NB4 (cell line): ENCODE data around the gene NUTF2.

Experiments used
- DNase-seq: peaks from one replicate; pipeline ENCODE4 v3.0.0; 2010; ENCODE audit warnings: low read depth
- H3K4me3 ChIP-seq: one replicate; pipeline ENCODE4 v1.5.1; 2011; ENCODE audit warnings: mild to moderate bottlenecking, low read depth, low read length, moderate library complexity
- CTCF ChIP-seq: IDR thresholded peaks from one replicate; pipeline ENCODE4 v1.5.1; 2012; ENCODE audit warnings: low read depth, low read length
- MAX ChIP-seq: IDR thresholded peaks from 2 replicates; pipeline ENCODE4 v1.6.1; 2011; ENCODE audit warnings: low read depth, low read length
- MYC ChIP-seq: IDR thresholded peaks from 2 replicates; pipeline ENCODE4 v1.6.1; 2011; ENCODE audit warnings: low read depth, low read length
- POLR2A ChIP-seq: IDR thresholded peaks from 2 replicates; pipeline ENCODE4 v1.6.1; 2011; ENCODE audit warnings: mild to moderate bottlenecking; ENCODE audit not compliant: insufficient read length; ENCODE audit errors: extremely low read depth

The NUTF2 gene

GRCh38 chr16:67897231-67897630, 50.5 kb downstream of the NUTF2 start:
- TF ChIP-seq CTCF (no peak), MYC (no peak), MAX (no peak), POLR2A (no peak)
- DNase-seq = no peak
- H3K4me3 ChIP-seq = no peak overlapping the region

- H3K4me3 ChIP-seq = no peak overlapping the region
- no peak for DNase-seq
- TF ChIP-seq POLR2A (no peak), CTCF (no peak), MAX (no peak), MYC (no peak)
Observed at GRCh38 chr16:67901734-67902133, 55.0 kb downstream of the NUTF2 start.

GRCh38 chr16:67902831-67903230, 56.1 kb downstream of the NUTF2 start:
- no peak for DNase-seq
- TF ChIP-seq MAX (no peak), CTCF (no peak), POLR2A (no peak), MYC (no peak)
- no peak overlapping the region for H3K4me3 ChIP-seq

GRCh38 chr16:67907397-67908180, 60.9 kb downstream of the NUTF2 start:
- no peak overlapping the region for H3K4me3 ChIP-seq
- TF ChIP-seq MAX = no peak
- TF ChIP-seq POLR2A = no peak
- TF ChIP-seq MYC = no peak
- TF ChIP-seq CTCF = no peak

GRCh38 chr16:67909056-67909742, 62.5 kb downstream of the NUTF2 start:
- H3K4me3 ChIP-seq = no peak overlapping the region
- no peak for TF ChIP-seq MAX
- no peak for TF ChIP-seq MYC
- TF ChIP-seq POLR2A = no peak
- TF ChIP-seq CTCF = no peak
- DNase-seq = no peak

More at GRCh38 chr16:67907397-67908180, 60.9 kb downstream of the NUTF2 start:
- no peak for DNase-seq
